ENCODE measurements around the gene HRK.
A peak's percentile ranks its signal among the peaks of the same experiment; 100 is the strongest.

The HRK gene

DNA sequence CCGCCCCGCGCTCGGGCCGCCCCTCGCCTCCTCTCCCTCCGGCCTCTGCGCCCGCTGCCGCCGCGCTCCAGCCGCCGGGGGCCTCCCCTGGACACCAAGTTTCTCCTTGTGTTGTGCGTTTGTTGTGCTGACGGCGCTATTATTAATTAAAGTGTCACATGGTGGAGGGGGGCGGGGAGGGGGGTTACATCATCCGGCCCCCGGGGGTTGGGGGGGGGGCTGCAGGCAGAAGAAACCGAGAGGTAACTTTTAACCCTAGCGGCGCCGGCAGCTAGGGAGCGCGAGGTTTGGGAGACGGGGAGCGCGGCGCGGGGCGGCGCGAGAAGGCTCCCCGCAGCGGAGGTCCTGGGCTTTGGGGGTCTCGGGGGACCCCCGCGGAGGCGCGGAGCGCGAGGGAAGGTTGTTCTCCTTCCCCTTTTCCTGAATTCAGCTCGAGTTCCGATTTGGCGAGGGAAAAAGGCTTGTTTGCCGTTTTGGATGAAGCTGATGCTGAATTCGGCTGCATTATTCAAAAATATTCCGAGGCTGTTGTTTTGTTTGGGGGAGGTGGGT, at the start of gene HRK:
HRK (minus strand) TSS at position 117 of the 552 bp plus-strand sequence. CDS start 134 bp downstream, outside the sequence.
- DNase-seq (ENCODE audit: low read depth): no peak

GRCh38 chr12:116929885-116930284, 48.6 kb upstream of the HRK start:
- no peak for DNase-seq (ENCODE audit: low read depth)

GRCh38 chr12:116928504-116928903, 47.3 kb upstream of the HRK start:
- DNase-seq (ENCODE audit: low read depth): no peak

DNA sequence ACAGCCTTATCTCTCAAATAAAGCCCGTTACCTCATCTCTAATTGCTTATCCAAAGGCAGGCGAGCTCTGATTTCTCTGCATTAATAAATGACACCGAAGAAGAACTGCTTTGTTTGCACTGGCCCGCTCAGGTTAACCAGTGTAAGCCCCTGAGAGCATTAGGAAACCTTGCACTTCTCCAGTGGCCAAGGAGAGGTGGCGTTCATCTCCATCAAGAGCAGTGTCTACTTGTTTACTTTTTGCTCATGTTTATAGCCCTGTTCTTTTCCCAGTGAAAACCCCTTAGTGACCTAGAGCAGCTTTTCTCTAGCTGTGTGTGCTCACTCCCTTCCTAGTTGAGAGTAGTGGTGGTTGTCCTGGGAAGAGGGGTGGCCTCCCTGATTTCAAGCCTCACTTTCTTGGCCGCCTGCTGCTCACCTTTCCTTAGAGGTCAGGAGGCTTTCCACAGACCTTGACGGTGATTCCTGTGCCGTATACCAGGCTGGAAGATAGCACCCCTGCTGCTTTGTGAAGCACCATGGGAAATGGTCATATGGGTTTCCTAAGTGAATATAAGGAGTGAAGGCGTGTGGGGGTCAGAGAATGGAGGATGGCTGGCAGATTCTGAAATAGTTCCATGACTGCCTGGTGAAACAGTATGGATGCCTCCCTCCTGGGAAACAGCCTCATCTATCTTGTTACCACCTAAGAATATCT, 46.2 kb upstream of the HRK start:
- DNase-seq (ENCODE audit: low read depth): no peak

- DNase-seq (ENCODE audit: low read depth): no peak
These were observed 45.3 kb upstream of the HRK start for GRCh38 chr12:116926283-116927243.

- no peak for DNase-seq (ENCODE audit: low read depth)
These were observed 43.6 kb upstream of the HRK start for GRCh38 chr12:116924558-116925453.

- no peak for DNase-seq (ENCODE audit: low read depth)
These were observed 41.1 kb upstream of the HRK start for GRCh38 chr12:116922194-116922897.

- no peak for DNase-seq (ENCODE audit: low read depth)
These were observed 39.7 kb upstream of the HRK start for GRCh38 chr12:116920939-116921338.

DNA sequence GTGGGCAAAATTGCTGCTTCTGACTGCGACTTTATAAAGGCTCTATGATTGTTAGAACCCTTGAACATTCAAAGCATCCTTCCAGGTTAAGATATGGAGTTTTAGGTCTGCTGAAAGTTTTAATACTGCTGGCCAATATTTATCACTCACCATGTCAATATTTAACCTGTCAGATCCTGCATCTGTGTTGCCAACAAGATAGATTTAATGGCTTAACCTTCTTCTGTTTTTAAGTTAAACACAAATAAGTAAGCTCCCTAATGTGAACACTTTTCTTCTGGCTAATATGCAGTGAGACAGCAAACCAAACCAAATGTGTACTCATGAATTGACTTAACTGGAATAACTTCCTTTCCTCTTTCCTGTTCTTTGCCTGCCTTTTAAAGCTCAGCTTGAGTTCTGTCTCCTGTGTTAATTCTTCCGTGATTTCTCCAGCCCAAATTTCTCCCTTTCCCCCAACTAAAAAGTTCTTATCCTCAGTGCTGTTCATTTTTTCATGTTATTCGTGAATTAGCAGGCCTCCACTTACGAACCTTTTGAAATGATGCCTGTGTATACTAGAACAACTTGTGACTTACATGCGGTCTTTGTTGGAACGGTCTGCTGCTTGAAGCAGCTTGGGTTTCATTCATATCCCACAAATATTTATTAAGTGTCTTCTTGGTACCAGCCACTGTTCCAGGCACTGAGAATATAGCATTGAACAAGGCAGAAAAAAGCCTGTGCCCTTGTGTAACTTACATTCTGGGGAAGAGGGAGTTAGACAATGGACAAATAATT, 38.7 kb upstream of the HRK start:
- DNase-seq (ENCODE audit: low read depth): no peak

GRCh38 chr12:116919247-116919661, 38.0 kb upstream of the HRK start:
- no peak for DNase-seq (ENCODE audit: low read depth)

GRCh38 chr12:116918464-116918863, 37.2 kb upstream of the HRK start:
- no peak for DNase-seq (ENCODE audit: low read depth)

GRCh38 chr12:116916714-116917114, 35.5 kb upstream of the HRK start:
- peak; percentile 14 for DNase-seq (ENCODE audit: low read depth)

DNA sequence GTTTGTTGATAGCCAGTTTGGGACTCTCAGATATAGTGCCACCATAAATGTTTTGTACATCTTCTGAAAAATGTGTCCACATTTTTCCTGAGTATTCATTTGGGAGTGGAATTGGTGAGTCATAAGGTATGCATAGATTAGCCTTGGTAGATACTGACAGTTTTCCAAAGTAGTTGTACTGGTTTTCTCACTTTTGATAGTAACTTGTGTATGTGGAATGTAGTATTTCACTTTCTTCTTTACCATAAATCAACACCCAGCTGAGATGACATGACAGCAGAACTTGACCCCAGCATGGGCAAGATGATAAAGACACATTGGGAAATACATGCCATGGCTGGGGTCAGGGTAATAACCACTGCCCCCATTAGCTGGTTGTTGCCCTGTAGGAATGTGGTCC, 34.9 kb upstream of the HRK start:
- no peak for DNase-seq (ENCODE audit: low read depth)

DNA sequence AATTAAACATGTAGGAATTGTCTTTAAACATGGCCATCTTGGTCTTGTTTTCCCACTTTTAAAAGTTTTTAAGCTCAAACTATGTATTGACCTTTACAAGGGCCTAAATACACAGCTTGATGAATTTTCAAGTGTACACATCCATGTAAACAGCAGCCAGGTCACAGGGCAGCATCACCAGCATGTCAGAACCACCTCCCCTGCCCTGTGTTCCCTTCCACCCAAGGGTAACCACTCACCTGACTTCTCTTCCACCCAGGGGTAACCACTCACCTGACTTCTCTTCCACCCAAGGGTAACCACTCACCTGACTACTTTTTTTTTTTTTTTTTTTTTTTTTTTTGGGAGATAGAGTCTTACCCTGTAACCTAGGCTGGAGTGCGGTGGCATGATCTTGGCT, 34.1 kb upstream of the HRK start:
- DNase-seq (ENCODE audit: low read depth): no peak

DNA sequence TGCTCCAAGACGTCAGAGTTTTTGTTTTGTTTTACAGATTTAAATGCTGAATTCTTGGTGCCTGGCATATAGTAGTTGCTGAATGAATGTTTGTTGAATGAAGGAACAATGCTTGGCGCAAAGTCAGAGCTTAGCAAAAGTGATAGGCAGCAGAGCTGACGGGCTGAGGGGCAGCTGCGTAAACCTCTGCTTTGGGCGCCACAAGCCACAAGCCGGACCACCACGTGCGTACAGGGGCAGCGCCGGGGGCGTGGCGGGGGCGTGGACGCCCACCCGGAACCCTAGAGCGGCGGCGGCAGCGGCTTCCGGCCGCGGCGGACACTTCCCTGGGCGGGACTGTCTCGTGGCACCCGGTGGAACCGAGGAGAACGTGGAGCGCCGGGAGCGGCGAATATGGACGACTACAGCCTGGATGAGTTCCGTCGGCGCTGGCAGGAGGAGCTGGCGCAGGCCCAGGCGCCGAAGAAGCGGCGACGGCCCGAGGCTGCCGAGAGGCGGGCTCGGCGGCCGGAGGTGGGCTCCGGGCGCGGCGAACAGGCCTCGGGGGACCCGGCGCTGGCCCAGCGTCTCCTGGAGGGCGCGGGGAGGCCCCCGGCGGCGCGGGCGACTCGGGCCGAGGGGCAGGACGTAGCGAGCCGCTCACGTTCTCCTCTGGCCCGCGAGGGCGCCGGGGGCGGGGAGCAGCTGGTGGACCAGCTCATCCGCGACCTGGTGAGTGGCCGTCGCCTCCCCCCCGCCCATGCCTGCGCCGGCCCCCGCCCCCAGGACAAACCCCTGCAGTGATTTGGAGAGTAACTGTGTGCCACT, 29.6 kb upstream of the HRK start, which contains the start of gene FBXW8:
FBXW8 (plus strand) TSS at position 306 of the 807 bp plus-strand sequence; CDS start at position 394, 88 bp downstream.
- DNase-seq (ENCODE audit: low read depth): peak; percentile 56

DNA sequence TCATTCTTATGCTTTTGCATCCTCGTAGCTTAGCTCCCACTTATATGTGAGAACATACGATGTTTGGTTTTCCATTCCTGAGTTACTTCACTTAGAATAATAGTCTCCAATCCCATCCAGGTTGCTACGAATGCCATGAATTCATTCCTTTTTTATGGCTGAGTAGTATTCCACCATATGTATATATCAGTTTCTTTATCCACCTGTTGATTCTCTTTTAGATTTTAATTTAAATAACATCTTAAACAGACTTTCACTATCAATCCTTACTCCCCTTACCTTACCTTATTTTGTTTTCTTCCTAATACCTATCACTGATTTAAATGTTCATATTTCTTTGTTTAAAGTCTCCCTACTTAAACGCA, 29.0 kb upstream of the HRK start:
- no peak for DNase-seq (ENCODE audit: low read depth)

DNA sequence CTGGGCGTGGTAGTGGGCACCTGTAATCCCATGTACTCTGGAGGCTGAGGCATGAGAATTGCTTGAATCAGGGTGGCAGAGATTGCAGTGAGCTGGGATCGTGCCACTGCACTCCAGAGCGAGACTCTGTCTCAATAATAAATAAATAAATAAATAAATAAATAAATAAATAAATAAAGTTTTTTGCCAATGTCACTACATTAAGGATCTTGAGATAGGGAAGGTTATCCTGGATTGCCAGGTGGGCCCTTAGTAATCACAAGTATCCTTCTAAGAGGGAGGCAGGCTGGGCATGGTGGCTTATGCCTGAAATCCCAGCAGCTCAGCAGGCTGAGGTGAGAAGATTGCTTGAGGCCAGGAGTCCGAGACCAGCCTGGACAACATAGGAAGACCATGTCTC, 25.0 kb upstream of the HRK start:
- no peak for DNase-seq (ENCODE audit: low read depth)

- DNase-seq (ENCODE audit: low read depth): no peak
These were observed 22.6 kb upstream of the HRK start for GRCh38 chr12:116903818-116904217.

DNA sequence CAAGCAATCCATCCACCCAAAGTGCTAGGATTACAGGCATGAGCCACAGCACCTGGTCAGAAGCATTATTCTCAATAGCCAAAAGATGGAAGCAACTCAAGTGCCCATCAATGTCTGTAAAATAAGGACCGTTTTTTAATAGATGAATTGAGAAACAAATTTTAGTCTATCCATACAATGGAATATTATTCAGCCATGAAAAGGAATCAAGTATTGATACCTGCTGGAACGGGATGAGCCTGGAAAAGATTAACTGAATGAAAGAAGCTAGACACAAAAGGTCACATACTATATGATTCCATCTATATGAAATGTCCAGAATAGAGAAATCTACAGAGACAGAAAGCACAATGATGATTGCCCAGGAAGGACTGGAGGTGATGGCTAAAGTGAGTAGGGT, 20.4 kb upstream of the HRK start:
- no peak for DNase-seq (ENCODE audit: low read depth)
